ENCODE data around the gene GPC6.

Gene GPC6

GRCh38 chr13:94162289-94162688, 935.7 kb downstream of the GPC6 start:
- Histone ChIP-seq H3K9me2 (replicated peaks; ENCODE audit: insufficient read depth, low read length) (no peaks in the 10 kb centered on the region), H3K27me3 (ENCODE audit: low read length) (no peaks in the 10 kb centered on the region), H3K4me2 (ENCODE audit: low read depth, low read length, poor library complexity, severe bottlenecking) (no peak overlapping the region), H3K36me3 (ENCODE audit: low read length) (no peaks in the 10 kb centered on the region), H2AFZ (ENCODE audit: low read depth, low read length, severe bottlenecking) (no peak overlapping the region), H4K20me1 (ENCODE audit: low read depth, low read length) (no peaks in the 10 kb centered on the region), H3K9me3 (ENCODE audit: insufficient read depth, low read length) (no peaks in the 10 kb centered on the region), H3K9ac (ENCODE audit: low read length) (no peak overlapping the region), H3K4me3 (ENCODE audit: insufficient read depth, low read length, poor library complexity, severe bottlenecking) (no peak overlapping the region), H3F3A (ENCODE audit: insufficient read depth) (no peaks in the 10 kb centered on the region), H3K27ac (ENCODE audit: low read depth, low read length) (no peak overlapping the region), H3K79me2 (ENCODE audit: insufficient read depth, low read length) (no peaks in the 10 kb centered on the region)
- TF ChIP-seq EZH2phosphoT487 (conservative IDR thresholded peaks at IDR 0.05; ENCODE audit: low read length) (no peak), CTCF (IDR thresholded peaks at IDR 0.05; ENCODE audit: insufficient read depth, low read length, poor library complexity, severe bottlenecking) (no peak)

- Histone ChIP-seq H2AFZ (ENCODE audit: low read depth, low read length, severe bottlenecking) (no peak overlapping the region), H3K27ac (ENCODE audit: low read depth, low read length) (no peak overlapping the region), H3K36me3 (ENCODE audit: low read length) (no peaks in the 10 kb centered on the region), H3F3A (ENCODE audit: insufficient read depth) (no peaks in the 10 kb centered on the region), H3K9me3 (ENCODE audit: insufficient read depth, low read length) (no peaks in the 10 kb centered on the region), H4K20me1 (ENCODE audit: low read depth, low read length) (no peaks in the 10 kb centered on the region), H3K27me3 (ENCODE audit: low read length) (no peaks in the 10 kb centered on the region), H3K9me2 (replicated peaks; ENCODE audit: insufficient read depth, low read length) (no peaks in the 10 kb centered on the region), H3K79me2 (ENCODE audit: insufficient read depth, low read length) (no peaks in the 10 kb centered on the region), H3K9ac (ENCODE audit: low read length) (no peak overlapping the region), H3K4me2 (ENCODE audit: low read depth, low read length, poor library complexity, severe bottlenecking) (no peak overlapping the region), H3K4me3 (ENCODE audit: insufficient read depth, low read length, poor library complexity, severe bottlenecking) (no peak overlapping the region)
- TF ChIP-seq CTCF (IDR thresholded peaks at IDR 0.05; ENCODE audit: insufficient read depth, low read length, poor library complexity, severe bottlenecking) (no peak), EZH2phosphoT487 (conservative IDR thresholded peaks at IDR 0.05; ENCODE audit: low read length) (no peak)
Measured at GRCh38 chr13:94163535-94163934, 936.9 kb downstream of the GPC6 start.

GRCh38 chr13:94168783-94169453, 942.3 kb downstream of the GPC6 start:
- Histone ChIP-seq H3K27me3 (ENCODE audit: low read length) (no peaks in the 10 kb centered on the region), H4K20me1 (ENCODE audit: low read depth, low read length) (no peaks in the 10 kb centered on the region), H3K4me3 (ENCODE audit: insufficient read depth, low read length, poor library complexity, severe bottlenecking) (no peak overlapping the region), H3K36me3 (ENCODE audit: low read length) (no peaks in the 10 kb centered on the region), H3K9ac (ENCODE audit: low read length) (no peak overlapping the region), H3K9me3 (ENCODE audit: insufficient read depth, low read length) (no peaks in the 10 kb centered on the region), H3K4me2 (ENCODE audit: low read depth, low read length, poor library complexity, severe bottlenecking) (no peak overlapping the region), H3F3A (ENCODE audit: insufficient read depth) (no peaks in the 10 kb centered on the region), H3K9me2 (replicated peaks; ENCODE audit: insufficient read depth, low read length) (no peaks in the 10 kb centered on the region), H3K27ac (ENCODE audit: low read depth, low read length) (no peak overlapping the region), H2AFZ (ENCODE audit: low read depth, low read length, severe bottlenecking) (no peak overlapping the region), H3K79me2 (ENCODE audit: insufficient read depth, low read length) (no peaks in the 10 kb centered on the region)
- no peak for TF ChIP-seq CTCF (IDR thresholded peaks at IDR 0.05; ENCODE audit: insufficient read depth, low read length, poor library complexity, severe bottlenecking)
- TF ChIP-seq EZH2phosphoT487 (conservative IDR thresholded peaks at IDR 0.05; ENCODE audit: low read length), result no peak
